HEK293 (cell line): Measurements from ENCODE around the gene WDR45B.

Source experiments
- CTCF ChIA-PET: fragments of 350-600 bp; formaldehyde crosslinking; extraction: SDS; loops from one replicate; lab custom pipeline; 2021; ENCODE audit warnings: antibody characterized with exemption; lab: Yijun Ruan, JAX
- POLR2A ChIA-PET: fragments of 300-600 bp; formaldehyde crosslinking; extraction: SDS; loops from one replicate; lab custom pipeline; 2020; ENCODE audit warnings: antibody characterized with exemption, inconsistent platforms; lab: Yijun Ruan, JAX
- H3K27ac ChIP-seq: fragments of 200-500 bp; sonication (Bioruptor generic); 2 replicates; pipeline ENCODE4 v1.5.1; 2014; ENCODE audit warnings: low read depth, low read length, control low read depth, inconsistent platforms; ENCODE audit errors: extremely low read depth
- H3K36me3 ChIP-seq, 2 experiments: fragments of 200-500 bp in 1 of 2; sonication (Bioruptor generic) in 1 of 2; 1 replicate in 1 of 2; 2 replicates in 1 of 2; pipeline ENCODE4 v1.5.1; 2014 to 2017; ENCODE audit warnings: inconsistent platforms in 2 of 2, low read length in 2 of 2; ENCODE audit not compliant: control insufficient read depth in 2 of 2, insufficient read depth in 1 of 2
- H3K4me1 ChIP-seq: fragments of 200-500 bp; sonication (Bioruptor generic); 2 replicates; pipeline ENCODE4 v1.5.1; 2014; ENCODE audit warnings: mild to moderate bottlenecking, low read length, inconsistent platforms; ENCODE audit not compliant: control insufficient read depth, insufficient read depth
- H3K4me3 ChIP-seq: 2 replicates; pipeline ENCODE4 v1.5.1; 2011; ENCODE audit warnings: low read depth, mild to moderate bottlenecking, control low read depth, low read length, moderate library complexity
- H3K9me3 ChIP-seq: fragments of 200-500 bp; sonication (Bioruptor generic); 2 replicates; pipeline ENCODE4 v1.5.1; 2014; ENCODE audit warnings: low read depth, low read length, inconsistent platforms; ENCODE audit not compliant: control insufficient read depth, insufficient read depth
- BCL11B ChIP-seq: fragments of 450-650 bp; formaldehyde crosslinking; IDR thresholded peaks from 2 replicates; pipeline ENCODE4 v1.5.1; 2016; ENCODE audit warnings: low read depth, missing biosample characterization, missing genetic modification characterization
- EGR2 ChIP-seq: fragments of 450-650 bp; formaldehyde crosslinking; IDR thresholded peaks from 2 replicates; pipeline ENCODE4 v1.5.1; 2016; ENCODE audit warnings: low read depth, missing biosample characterization, missing genetic modification characterization
- HOXD13 ChIP-seq: sonication (generic); formaldehyde crosslinking; IDR thresholded peaks from 2 replicates; pipeline ENCODE4 v1.8.0; 2022; ENCODE audit warnings: missing genetic modification reagents, borderline replicate concordance
- KLF7 ChIP-seq: fragments of 450-650 bp; formaldehyde crosslinking; IDR thresholded peaks from 2 replicates; pipeline ENCODE4 v1.5.1; 2016; ENCODE audit warnings: missing biosample characterization, missing genetic modification characterization, borderline replicate concordance
- KLF8 ChIP-seq: fragments of 450-650 bp; formaldehyde crosslinking; IDR thresholded peaks from 2 replicates; pipeline ENCODE4 v1.5.1; 2016; ENCODE audit warnings: missing biosample characterization, missing genetic modification characterization
- SP3 ChIP-seq: fragments of 450-650 bp; formaldehyde crosslinking; IDR thresholded peaks from 2 replicates; pipeline ENCODE4 v1.5.1; 2016; ENCODE audit warnings: missing biosample characterization, missing genetic modification characterization
- ZBTB21 ChIP-seq: fragments of 450-650 bp; formaldehyde crosslinking; IDR thresholded peaks from 2 replicates; pipeline ENCODE4 v1.5.1; 2017; ENCODE audit warnings: missing biosample characterization, missing genetic modification characterization
- ZBTB48 ChIP-seq: fragments of 450-650 bp; formaldehyde crosslinking; IDR thresholded peaks from 2 replicates; pipeline ENCODE4 v1.5.1; 2016; ENCODE audit warnings: missing biosample characterization, missing genetic modification characterization
- ZIC2 ChIP-seq: fragments of 450-650 bp; formaldehyde crosslinking; IDR thresholded peaks from 2 replicates; pipeline ENCODE4 v1.5.1; 2016; ENCODE audit warnings: missing biosample characterization, missing genetic modification characterization
- ZNF132 ChIP-seq: fragments of 450-650 bp; formaldehyde crosslinking; IDR thresholded peaks from 2 replicates; pipeline ENCODE4 v1.5.1; 2017; ENCODE audit warnings: missing biosample characterization, missing genetic modification characterization, borderline replicate concordance
- ZNF214 ChIP-seq: fragments of 450-650 bp; formaldehyde crosslinking; IDR thresholded peaks from 2 replicates; pipeline ENCODE4 v1.5.1; 2017; ENCODE audit warnings: missing biosample characterization, mild to moderate bottlenecking, missing genetic modification characterization, borderline replicate concordance
- ZNF274 ChIP-seq, 2 experiments: fragments of 200-500 bp in 1 of 2; fragments of 450-650 bp in 1 of 2; sonication (Bioruptor generic) in 1 of 2; formaldehyde crosslinking in 1 of 2; IDR thresholded peaks; 2 replicates each; pipeline versions ENCODE4 v1.5.1 to v1.6.1; 2014 to 2016; ENCODE audit warnings: borderline replicate concordance in 1 of 2, inconsistent platforms in 1 of 2, low read length in 1 of 2, missing biosample characterization in 1 of 2, missing genetic modification characterization in 1 of 2
- ZNF302 ChIP-seq: fragments of 450-650 bp; formaldehyde crosslinking; IDR thresholded peaks from 2 replicates; pipeline ENCODE4 v1.5.1; 2016; ENCODE audit warnings: missing biosample characterization, missing genetic modification characterization, low read depth
- ZNF518A ChIP-seq: fragments of 450-650 bp; formaldehyde crosslinking; conservative IDR thresholded peaks from 2 replicates; pipeline ENCODE4 v1.5.1; 2016; ENCODE audit warnings: low read depth, missing biosample characterization, missing genetic modification characterization
- ZNF645 ChIP-seq: fragments of 450-650 bp; formaldehyde crosslinking; IDR thresholded peaks from 2 replicates; pipeline ENCODE4; 2016; ENCODE audit warnings: missing biosample characterization, missing genetic modification characterization
- ZNF692 ChIP-seq: fragments of 450-650 bp; formaldehyde crosslinking; IDR thresholded peaks from 2 replicates; pipeline ENCODE4 v1.5.1; 2016; ENCODE audit warnings: missing biosample characterization, missing genetic modification characterization
- ZNF776 ChIP-seq: fragments of 450-650 bp; formaldehyde crosslinking; IDR thresholded peaks from 2 replicates; pipeline ENCODE4 v1.5.0; 2017; ENCODE audit warnings: missing biosample characterization, missing genetic modification characterization, borderline replicate concordance
- ZNF785 ChIP-seq: fragments of 450-650 bp; formaldehyde crosslinking; IDR thresholded peaks from 2 replicates; pipeline ENCODE4 v1.5.1; 2016; ENCODE audit warnings: missing biosample characterization, missing genetic modification characterization

WDR45B gene

GRCh38 chr17:82623707-82624106 lies 24.5 kb downstream of the WDR45B start:
- POLR2A ChIA-PET: no interaction called here

GRCh38 chr17:82619641-82620040 lies 28.6 kb downstream of the WDR45B start:
- CTCF ChIA-PET: no interaction called here
- no peak overlapping the region for H3K27ac ChIP-seq
- H3K36me3 ChIP-seq: peaks cover 64 to 92% of the 10 kb centered on the region in 2 experiments
- no peak overlapping the region for H3K4me3 ChIP-seq
- TF ChIP-seq ZNF785 (tag by site-specific recombination) (no peak), KLF8 (tag by site-specific recombination) (no peak), KLF7 (tag by site-specific recombination) (no peak), ZBTB48 (tag by site-specific recombination) (no peak), ZNF776 (tag by site-specific recombination) (no peak), ZNF214 (tag by site-specific recombination) (no peak), EGR2 (tag by site-specific recombination) (no peak), ZNF645 (tag by site-specific recombination) (no peak), HOXD13 (CRISPR knock-in tag) (no peak), ZNF132 (tag by site-specific recombination) (no peak), ZNF274 (IDR thresholded peaks at IDR 0.05; ENCODE audit: low read length) (no peak), ZNF274 (tag by site-specific recombination; IDR thresholded peaks at IDR 0.05; ENCODE audit: borderline replicate concordance) (no peak)
- TF ChIP-seq, all 188 proteins: peak for 0
- POLR2A ChIA-PET: no interaction called here
- H3K4me1 ChIP-seq: no peaks in the 10 kb centered on the region
- no peaks in the 10 kb centered on the region for H3K9me3 ChIP-seq

More at GRCh38 chr17:82623707-82624106, 24.5 kb downstream of the WDR45B start:
- TF ChIP-seq BCL11B (no peak), ZNF302 (no peak), ZBTB21 (no peak), ZIC2 (tag by site-specific recombination) (no peak), ZNF692 (tag by site-specific recombination) (no peak), SP3 (no peak), ZNF518A (tag by site-specific recombination) (no peak)
- Histone ChIP-seq H3K4me3 (no peak overlapping the region), H3K9me3 (no peaks in the 10 kb centered on the region), H3K27ac (no peak overlapping the region), H3K36me3 (peaks cover 89 to 94% of the 10 kb centered on the region in 2 experiments), H3K4me1 (no peaks in the 10 kb centered on the region)
- CTCF ChIA-PET: no interaction called here
